Mesothelial cell of epicardium (in vitro differentiated cells): ENCODE results near the gene SAMSN1. TPM values are rescaled to one million over a fixed set of nuclear protein-coding genes. Genes with fewer than 3 reads are reported as not detected.

Experiments
- DNase-seq, 2 experiments: peaks; one replicate each; pipeline ENCODE4 v3.0.0; 2021; ENCODE audit warnings: low spot score in 2 of 2; ENCODE audit not compliant: unreplicated experiment in 2 of 2
- H3K27ac Mint-ChIP-seq: 2 replicates; pipeline ENCODE4 v1.8.0; 2021; ENCODE audit warnings: mixed read lengths
- H3K27me3 Mint-ChIP-seq: 2 replicates; pipeline ENCODE4 v1.8.0; 2021; ENCODE audit warnings: low read depth, mixed read lengths
- H3K36me3 Mint-ChIP-seq: 2 replicates; pipeline ENCODE4 v1.8.0; 2021; ENCODE audit warnings: mixed read lengths
- H3K4me1 Mint-ChIP-seq: 2 replicates; pipeline ENCODE4 v1.8.0; 2021; ENCODE audit warnings: mixed read lengths
- H3K4me3 Mint-ChIP-seq: 2 replicates; pipeline ENCODE4 v1.8.0; 2021; ENCODE audit warnings: mild to moderate bottlenecking, moderate library complexity, mixed read lengths
- H3K9me3 Mint-ChIP-seq: 2 replicates; pipeline ENCODE4 v1.8.0; 2021; ENCODE audit warnings: mixed read lengths
- CTCF ChIP-seq: fragments of 200-600 bp; sonication (generic); IDR thresholded peaks from one replicate; pipeline ENCODE4 v1.5.0; 2021; ENCODE audit warnings: antibody characterized with exemption; ENCODE audit not compliant: unreplicated experiment
- total RNA-seq: library from RNA; stranded (reverse); gene quantifications from 3 replicates; pipeline ENCODE4 v1.2.1, GENCODE V29; 2021

SAMSN1 gene
- total RNA-seq, 1 donor from 2014 or later, result 0.36 TPM

GRCh38 chr21:14562959-14563358, 16.8 kb upstream of the SAMSN1 start:
- peaks cover 20% of the 10 kb centered on the region for H3K9me3 Mint-ChIP-seq
- H3K4me1 Mint-ChIP-seq, result no peaks in the 10 kb centered on the region
- no peak overlapping the region for H3K4me3 Mint-ChIP-seq
- no peak overlapping the region for H3K27ac Mint-ChIP-seq
- TF ChIP-seq CTCF, result no peak
- no peaks in the 10 kb centered on the region for H3K27me3 Mint-ChIP-seq
- DNase-seq, result no peak
- H3K36me3 Mint-ChIP-seq, result no peaks in the 10 kb centered on the region

DNA sequence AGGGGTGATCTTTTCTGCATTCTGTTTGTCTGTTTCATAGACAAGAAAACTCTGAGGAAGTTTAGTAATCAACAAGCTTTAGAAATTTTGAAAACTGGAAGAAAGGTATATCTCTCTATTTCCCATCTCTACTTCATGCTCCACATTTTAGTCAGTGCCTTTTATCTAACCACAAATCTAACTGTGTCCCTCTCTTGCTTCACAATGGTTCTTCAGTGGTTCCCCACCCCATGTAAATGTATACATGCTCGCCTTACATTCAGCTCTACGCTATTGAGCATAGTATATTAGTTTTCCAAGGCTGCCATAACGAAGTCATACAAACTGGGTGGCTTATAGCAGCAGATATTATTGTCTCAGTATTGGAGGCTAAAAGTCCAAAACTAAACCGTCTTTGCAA, 14.4 kb upstream of the SAMSN1 start:
- Mint-ChIP-seq H3K27me3 (no peaks in the 10 kb centered on the region), H3K4me1 (no peaks in the 10 kb centered on the region), H3K27ac (no peak overlapping the region), H3K9me3 (peaks cover 20% of the 10 kb centered on the region), H3K4me3 (no peak overlapping the region), H3K36me3 (no peaks in the 10 kb centered on the region)
- TF ChIP-seq CTCF, result no peak
- DNase-seq, result no peak

- H3K27ac Mint-ChIP-seq, result no peak overlapping the region
- H3K4me1 Mint-ChIP-seq, result no peaks in the 10 kb centered on the region
- H3K4me3 Mint-ChIP-seq, result no peak overlapping the region
- H3K27me3 Mint-ChIP-seq, result no peaks in the 10 kb centered on the region
- no peak for DNase-seq
- no peaks in the 10 kb centered on the region for H3K36me3 Mint-ChIP-seq
- TF ChIP-seq CTCF, result no peak
- H3K9me3 Mint-ChIP-seq, result peaks cover 20% of the 10 kb centered on the region
Observed at GRCh38 chr21:14560139-14560538, 14.0 kb upstream of the SAMSN1 start.

GRCh38 chr21:14559102-14559501, 13.0 kb upstream of the SAMSN1 start:
- no peaks in the 10 kb centered on the region for H3K36me3 Mint-ChIP-seq
- no peak for TF ChIP-seq CTCF
- no peaks in the 10 kb centered on the region for H3K4me1 Mint-ChIP-seq
- DNase-seq, result no peak
- H3K4me3 Mint-ChIP-seq, result no peak overlapping the region
- H3K9me3 Mint-ChIP-seq, result peaks cover 20% of the 10 kb centered on the region
- H3K27me3 Mint-ChIP-seq, result no peaks in the 10 kb centered on the region
- no peak overlapping the region for H3K27ac Mint-ChIP-seq

DNA sequence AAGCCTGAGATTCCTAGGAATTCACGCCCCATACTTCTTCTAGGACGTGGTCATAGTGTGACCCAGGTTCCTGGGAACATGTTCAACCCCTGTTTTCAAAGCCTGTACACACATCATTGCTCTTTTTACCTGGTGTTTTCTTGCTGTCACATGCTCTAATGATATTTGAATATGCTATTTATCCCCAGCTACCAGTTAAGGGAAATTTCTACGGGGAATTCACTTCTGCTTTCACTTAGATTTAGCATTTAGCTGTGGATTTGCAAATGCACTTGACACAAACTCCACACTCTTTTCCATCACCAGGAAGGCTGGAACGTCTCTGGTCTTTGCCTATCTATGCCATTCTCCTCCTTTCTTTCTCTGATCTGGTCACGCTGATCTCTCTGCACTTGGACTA, 11.3 kb upstream of the SAMSN1 start:
- no peak overlapping the region for H3K27ac Mint-ChIP-seq
- TF ChIP-seq CTCF, result no peak
- peaks cover 20% of the 10 kb centered on the region for H3K9me3 Mint-ChIP-seq

DNA sequence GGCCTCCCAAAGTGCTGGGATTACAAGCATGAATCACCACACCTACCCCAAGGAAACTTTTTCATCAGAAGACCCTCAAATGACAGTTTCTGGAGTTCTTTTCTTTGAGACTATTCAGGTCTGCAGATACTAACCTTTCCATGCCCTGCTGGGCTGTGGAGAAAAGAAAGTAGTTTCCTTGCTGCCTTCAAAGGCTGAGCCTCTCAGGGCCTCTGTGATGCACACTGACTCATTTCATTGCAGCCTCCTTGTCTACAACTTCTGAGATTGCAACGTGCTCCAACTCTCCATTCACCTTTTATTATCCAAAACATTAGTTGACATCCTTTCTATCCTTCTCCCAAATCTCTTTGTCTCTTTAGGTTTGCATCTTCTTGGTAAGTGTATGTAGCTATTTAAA, 8.8 kb upstream of the SAMSN1 start:
- Mint-ChIP-seq H3K36me3 (no peaks in the 10 kb centered on the region), H3K27me3 (no peaks in the 10 kb centered on the region), H3K4me1 (no peaks in the 10 kb centered on the region), H3K27ac (no peak overlapping the region), H3K9me3 (peaks cover 2% of the 10 kb centered on the region), H3K4me3 (no peak overlapping the region)
- TF ChIP-seq CTCF, result no peak
- no peak for DNase-seq

More for the DNA sequence above, 11.3 kb upstream of the SAMSN1 start:
- Mint-ChIP-seq H3K27me3 (no peaks in the 10 kb centered on the region), H3K4me3 (no peak overlapping the region), H3K4me1 (no peaks in the 10 kb centered on the region), H3K36me3 (no peaks in the 10 kb centered on the region)
- DNase-seq, result no peak
